ENCODE data around the gene TMEM123.
A peak's percentile ranks its signal among the peaks of the same experiment; 100 is the strongest.
"Not testable (repeated sequence)": the region's sequence is repeated elsewhere in the genome, so short reads cannot be mapped to it uniquely, and the experiment has no call there.

The TMEM123 gene

GRCh38 chr11:102391549-102392237 is 60.9 kb downstream of the TMEM123 start:
- DNase-seq, result no peak

DNA sequence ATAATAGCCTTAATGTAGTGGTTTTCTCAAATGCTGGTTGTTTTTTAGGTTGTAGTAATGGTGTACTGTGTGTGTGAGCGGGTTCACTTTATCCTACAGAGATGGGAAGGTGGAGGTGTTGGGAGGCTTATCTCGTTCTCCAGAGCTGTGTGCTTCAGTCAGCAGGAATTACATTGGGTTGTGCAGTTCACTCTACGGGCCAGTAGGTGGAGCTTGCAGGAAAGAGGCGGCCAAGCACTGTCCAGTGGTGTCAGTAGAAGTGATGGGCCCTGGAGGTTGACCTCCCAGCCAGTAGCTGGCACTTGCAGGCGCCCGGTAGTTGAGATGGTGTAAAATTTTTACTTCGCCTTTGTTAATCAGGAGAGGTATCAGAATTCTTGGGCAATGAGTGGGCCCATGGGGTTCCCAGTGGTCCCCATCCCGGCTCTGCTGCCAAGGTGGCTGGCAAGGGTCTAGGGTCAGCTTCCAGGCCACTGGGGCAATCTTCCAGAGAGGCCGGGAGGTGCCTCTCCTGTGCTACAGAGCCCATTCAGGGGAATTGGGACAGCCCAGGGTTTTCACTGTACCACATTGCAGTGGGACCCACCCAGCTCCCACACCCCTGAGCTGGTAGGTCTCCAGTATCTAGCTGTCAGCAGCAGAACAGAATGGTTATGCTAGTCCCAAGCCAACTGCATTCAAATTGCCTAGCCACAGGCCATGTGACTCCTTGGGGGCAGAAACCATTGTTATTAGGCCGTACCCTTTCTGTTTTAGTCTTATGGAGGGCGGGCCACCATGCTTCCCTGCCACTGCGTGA is 61.7 kb downstream of the TMEM123 start:
- DNase-seq, result peak; percentile 35

- no peak for DNase-seq
Observed at GRCh38 chr11:102389253-102389652, 63.3 kb downstream of the TMEM123 start.

GRCh38 chr11:102387043-102387781 is 65.4 kb downstream of the TMEM123 start:
- DNase-seq, result no peak

GRCh38 chr11:102386136-102386734 is 66.3 kb downstream of the TMEM123 start:
- DNase-seq, result no peak

DNA sequence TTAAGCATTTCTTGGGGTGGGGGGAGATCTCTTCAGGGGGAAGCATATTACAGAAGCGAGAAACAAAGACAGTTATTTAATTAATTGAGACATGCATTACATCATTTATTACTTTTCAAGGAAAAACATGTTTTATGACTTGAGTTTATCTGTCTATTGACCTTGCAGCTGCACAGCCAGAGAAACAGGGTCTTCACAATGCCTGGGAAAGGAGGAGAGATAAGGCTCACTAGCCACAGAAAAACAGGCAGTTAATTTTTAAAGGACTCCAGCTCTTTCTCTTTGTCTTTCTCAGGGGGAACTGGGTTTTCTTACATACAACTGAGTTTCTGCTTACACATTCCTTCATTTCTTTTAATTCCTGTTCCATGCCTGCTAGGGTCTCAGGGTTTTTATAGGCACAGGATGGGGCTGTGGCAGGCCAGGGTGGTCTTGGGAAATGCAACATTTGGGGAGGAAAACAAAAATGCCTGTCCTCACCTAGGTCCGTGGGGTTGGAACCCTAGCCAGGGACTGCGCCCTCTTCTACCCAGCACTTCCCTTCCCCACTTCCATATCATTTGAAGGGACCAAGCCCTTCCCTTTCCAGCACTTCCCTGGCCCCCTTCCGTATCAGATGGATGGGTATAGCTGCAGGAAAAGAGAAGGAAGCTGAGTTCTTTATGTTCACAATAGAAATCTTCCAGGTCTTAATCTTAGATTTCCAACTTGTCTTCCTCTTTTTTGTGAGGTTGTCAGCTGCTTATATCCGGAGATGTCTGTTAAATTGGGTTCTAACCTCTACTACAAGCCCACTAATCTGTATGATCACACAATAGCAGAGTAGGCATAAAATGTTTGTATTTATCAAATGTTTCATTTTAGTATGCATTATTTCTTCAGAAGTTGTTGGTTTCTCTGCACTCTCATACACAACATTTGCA is 67.2 kb downstream of the TMEM123 start:
- DNase-seq, result no peak

DNA sequence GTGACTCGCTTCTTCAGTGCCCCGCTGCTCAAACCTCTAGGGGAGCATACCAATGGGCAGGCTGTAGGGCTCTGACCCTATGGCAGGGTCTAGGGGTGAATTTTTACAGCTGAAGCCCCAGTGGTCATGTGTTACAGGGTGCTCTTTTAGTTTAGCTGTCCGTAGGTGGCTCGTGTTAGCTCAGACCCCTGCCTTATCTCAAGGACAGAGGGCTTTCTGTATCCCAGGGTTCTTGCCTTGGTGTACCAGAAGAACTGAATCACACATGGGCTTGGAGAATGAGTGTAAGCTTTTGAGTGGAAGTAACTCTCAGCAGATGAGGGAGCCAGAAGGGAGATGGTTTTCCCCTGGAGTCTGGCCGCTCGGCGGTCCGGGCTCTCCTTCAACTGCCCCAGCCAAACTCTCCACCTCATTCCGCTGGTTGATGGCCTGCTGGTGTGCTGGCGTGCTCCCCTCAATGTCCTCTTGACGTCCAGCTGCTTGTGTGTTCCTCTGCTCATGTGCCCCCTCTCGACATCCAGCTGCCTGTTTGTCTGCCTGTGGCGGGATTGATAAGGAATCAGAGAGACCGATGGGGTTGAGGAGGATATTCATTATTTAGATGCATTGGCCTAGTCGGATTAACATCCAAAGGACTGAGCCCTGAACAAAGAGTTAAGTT is 68.0 kb downstream of the TMEM123 start:
- DNase-seq, result no peak

GRCh38 chr11:102383839-102384238 is 68.7 kb downstream of the TMEM123 start:
- no peak for DNase-seq

DNA sequence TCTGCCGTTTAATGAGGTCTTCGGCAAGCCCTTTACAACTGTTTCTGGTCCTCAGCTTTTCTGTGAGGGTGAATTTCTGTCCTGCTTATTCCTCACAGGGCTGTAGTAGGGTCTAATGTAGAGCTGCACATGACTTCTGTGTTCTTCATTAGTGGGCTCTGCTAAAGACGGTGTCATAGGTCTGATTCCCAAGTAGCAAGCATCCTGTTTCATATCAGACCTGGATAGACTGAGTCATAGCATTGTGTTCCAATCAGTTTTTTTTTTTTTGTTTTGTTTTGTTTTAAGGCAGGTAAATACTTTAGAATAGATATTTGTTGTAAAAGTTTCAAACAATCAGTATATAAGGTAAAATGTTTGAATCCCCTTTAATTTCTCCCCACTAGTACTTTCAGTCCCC is 70.2 kb downstream of the TMEM123 start:
- no peak for DNase-seq

GRCh38 chr11:102378818-102379217 is 73.7 kb downstream of the TMEM123 start:
- no peak for DNase-seq

GRCh38 chr11:102377891-102378290 is 74.7 kb downstream of the TMEM123 start:
- no peak for DNase-seq

- no peak for DNase-seq
Observed at GRCh38 chr11:102375720-102376399, 76.7 kb downstream of the TMEM123 start.

- DNase-seq, result not testable (repeated sequence)
Observed at GRCh38 chr11:102374633-102375424, 77.7 kb downstream of the TMEM123 start.

DNA sequence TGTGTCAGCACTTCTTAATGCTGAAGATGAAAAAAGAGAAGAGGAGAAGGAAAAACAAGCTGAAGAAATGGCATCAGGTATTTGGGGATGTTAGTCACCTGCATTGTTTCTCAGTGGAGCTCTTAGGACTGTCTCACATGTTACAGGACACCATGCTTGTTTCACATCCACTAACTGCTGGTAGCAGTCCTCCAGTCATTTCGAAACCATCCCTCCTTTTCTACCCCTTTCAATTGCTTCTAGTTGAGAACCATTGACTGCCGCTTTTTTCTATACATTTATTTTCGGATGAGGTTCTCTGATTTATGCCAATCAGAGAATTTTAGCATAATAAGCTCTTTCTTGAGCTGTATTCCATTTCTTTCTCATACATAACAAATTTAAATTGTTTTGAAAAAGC is 84.1 kb downstream of the TMEM123 start:
- no peak for DNase-seq

DNA sequence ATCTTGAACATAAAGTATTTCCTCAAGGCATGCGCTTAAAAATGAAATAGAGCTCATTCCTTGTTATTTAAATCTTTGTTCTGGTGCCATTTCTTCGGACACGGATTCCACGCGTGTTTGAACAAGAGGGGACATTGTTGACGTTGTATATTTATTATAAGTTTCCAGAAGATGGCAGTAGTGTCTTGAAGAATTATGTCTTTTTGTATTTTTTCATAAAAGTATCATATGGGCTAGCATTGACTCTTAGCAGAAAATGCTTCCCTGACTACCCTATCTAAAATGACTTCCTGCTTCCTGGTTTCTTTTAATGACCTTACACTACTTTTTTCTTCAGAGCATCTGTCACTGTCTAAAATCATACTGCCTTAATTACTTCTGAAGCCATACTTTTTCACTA is 85.2 kb downstream of the TMEM123 start:
- DNase-seq, result no peak

GRCh38 chr11:102364991-102365390 is 87.6 kb downstream of the TMEM123 start:
- DNase-seq, result no peak

- DNase-seq, result peak; percentile 9
Observed at GRCh38 chr11:102361086-102362031, 91.2 kb downstream of the TMEM123 start.

DNA sequence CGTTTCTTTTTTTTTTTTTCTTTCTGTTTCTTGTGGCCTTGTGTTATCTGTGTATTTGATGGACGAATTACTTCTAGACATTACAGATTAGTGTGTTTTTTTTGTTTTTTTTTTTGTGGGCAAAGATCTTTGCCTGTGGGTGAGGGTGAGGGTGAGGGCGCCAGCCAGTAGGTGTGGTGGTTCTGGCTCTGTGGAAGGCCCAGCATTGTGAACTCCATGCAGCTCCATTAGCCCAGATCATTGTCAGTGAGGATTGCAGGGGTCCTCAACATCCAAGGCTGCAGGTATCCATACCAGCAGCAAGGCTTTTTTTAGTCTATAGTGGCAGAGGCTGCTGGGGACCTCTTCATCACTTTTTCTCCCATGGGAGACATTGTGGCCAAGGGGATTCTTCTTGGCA is 91.9 kb downstream of the TMEM123 start:
- DNase-seq, result no peak

- DNase-seq, result no peak
Observed at GRCh38 chr11:102359372-102359771, 93.2 kb downstream of the TMEM123 start.
